ENCODE measurements around the gene COX17.

Gene COX17

GRCh38 chr3:119642746-119643473, 34.3 kb downstream of the COX17 start:
- no peak for DNase-seq

DNA sequence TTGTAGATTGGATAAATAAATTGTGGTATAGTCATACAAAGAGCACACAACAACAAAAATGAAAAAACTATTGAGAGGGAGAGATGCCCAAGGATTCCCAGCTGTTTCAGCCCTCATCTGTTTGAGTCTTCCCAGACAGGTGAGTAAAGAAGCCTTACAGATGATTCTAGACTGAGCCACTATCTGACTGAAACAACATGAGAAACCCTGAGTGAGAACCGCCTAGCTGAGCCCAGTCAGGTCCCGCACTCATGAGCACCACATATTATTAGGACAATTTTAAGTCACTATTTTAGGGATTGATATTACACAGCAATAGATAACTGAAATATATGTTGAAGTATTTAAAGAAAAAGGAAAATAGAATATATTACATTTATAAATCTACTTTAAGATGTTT, 35.8 kb downstream of the COX17 start:
- no peak for DNase-seq

DNA sequence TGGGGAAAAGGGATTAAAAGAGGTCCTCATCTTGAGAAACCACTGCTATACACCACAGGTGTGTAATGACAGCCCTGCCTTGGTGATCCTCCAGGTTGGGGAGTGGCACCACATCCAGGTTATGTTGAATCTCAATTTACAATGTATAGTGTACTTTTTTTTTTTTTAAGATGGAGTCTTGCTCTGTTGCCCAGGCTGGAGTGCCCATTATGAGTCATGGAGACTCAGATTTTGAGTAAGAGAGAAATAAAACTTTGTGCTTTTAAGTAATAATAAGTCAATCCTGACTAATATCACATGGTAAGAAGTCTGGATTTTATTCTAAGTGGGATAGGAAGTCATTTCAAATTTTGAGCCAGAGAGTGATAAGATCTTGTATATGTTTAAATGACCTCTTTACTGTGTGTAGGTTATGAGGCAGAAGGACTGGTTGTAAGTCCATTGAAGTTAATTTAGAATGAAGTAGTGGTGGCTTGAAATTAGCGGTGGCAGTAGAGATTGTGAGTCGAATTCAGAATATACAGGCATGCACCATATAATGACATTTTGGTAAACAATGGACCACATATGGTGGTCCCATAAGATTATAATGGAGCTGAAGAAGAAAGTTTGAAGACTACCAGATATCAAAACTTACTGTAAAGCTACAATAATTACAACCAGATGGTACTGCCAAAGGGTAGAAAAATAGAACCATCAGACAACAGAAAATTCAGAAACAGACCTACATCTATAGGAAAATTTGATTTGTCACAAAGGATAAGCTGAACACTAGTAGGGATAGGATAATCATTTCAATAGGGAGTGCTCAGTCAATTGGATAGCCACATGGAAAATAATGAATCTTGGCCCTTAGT, 37.5 kb downstream of the COX17 start:
- no peak for DNase-seq

DNA sequence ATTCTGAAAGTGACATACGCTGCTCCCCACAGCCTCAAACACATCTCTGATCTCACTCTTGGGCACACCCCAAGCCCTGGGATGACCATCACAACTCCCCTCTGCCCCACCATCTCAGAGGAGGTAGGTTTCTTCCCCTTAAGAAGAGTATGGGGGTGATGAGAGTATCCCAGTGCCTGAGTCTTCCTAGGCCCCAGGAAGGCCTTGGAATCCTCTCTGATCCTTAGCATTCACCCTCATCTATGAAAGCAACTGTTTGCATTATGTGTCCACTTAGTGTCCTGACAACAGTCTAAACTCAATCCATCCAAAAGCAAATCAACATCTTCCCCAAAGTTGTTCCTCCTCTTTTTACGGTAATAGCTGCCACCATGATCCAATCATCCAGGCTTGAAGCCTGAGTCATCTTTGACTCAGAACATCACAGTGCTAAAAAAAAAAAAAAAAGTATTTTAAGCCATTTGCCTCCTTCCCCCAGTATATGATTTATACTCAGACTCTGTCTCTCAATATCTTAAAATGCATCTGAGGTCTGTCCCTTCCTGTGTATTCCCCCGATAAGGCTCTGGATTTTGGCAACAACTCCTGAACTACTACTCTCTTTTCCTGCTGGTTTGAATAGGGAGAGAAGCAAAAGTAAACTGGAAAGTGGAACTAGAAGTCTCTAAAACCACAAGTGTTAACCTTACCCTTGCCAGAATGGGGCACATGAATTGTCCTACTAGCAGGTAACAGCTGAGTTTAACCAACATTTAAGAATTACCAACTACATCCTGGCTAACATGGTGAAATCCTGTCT, 39.3 kb downstream of the COX17 start:
- no peak for DNase-seq

DNA sequence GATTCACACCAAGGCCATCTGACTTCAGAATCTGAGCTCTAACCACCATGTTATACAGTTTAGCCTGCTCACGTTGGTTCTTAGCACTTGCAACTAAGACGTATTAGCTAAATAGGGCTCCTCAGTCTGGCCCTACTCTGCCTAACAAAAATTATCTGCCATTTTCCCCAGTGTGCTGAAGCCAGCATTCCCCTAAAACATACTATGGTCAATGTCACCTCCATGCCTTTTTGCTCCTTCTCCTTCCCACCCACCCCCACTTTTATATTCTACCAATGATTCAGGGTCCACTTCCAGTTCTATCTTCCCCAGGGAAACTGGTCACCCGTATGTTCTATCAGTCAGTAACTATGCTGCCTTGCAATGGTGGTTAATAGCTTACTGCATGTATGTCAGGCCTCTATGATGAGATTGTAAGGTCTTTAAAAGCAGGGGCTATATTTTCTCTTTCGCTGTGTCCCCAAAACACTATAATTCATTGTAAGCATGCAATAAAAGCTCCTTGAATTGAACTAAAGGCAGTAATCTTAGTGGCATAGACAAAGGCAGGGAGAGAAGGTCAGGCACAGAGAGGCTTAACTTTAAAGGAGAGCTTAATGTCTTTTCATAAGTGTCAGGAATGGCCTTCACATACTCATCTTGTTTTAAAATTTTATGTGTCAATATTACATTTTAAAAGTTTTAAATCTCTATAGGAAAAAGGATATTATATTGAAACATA, 40.2 kb downstream of the COX17 start:
- no peak for DNase-seq

DNA sequence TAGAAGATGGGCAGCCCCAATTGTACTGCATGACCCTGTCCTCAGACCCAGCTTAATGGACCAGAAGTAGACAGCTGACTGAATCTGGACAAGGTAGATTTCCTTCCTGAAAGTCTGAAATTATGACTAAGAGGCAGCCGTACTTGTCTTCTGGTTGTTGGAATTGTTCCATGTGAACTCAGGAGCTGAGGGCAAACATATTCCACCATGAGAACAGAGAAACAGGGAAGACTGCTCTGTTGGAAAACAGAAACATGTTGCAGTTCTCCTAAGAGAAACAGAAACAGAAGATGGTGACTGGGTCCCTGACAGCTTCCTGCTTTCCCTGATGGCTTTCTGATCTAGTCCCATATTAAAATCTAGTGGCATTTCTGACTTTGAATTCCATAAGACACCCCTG, 41.0 kb downstream of the COX17 start:
- no peak for DNase-seq

DNA sequence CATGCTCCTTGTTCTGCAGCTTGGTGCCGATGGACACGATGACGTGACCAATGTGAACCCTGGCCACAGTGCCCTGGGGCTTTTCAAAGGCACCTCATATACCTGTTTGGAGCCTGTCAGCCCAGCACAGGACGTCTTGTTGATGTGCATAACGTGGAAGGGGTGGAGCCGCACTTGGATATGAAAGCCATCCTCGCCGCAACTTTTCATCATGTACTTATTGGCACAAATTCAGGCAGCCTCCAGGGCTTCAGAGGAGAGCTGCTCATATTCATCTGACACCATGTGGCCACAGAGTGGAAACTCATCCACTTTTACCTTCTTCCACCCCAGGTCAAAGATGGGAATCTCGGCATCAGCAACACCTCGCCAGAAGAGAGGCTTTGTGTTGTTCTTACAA, 41.5 kb downstream of the COX17 start:
- DNase-seq = no peak

GRCh38 chr3:119632829-119633228, 44.4 kb downstream of the COX17 start:
- no peak for DNase-seq

GRCh38 chr3:119632216-119632615, 45.0 kb downstream of the COX17 start:
- DNase-seq = no peak

GRCh38 chr3:119631516-119631915, 45.7 kb downstream of the COX17 start:
- DNase-seq = no peak

GRCh38 chr3:119630880-119631329, 46.3 kb downstream of the COX17 start:
- no peak for DNase-seq

- no peak for DNase-seq
Measured at GRCh38 chr3:119630128-119630879, 46.9 kb downstream of the COX17 start.

DNA sequence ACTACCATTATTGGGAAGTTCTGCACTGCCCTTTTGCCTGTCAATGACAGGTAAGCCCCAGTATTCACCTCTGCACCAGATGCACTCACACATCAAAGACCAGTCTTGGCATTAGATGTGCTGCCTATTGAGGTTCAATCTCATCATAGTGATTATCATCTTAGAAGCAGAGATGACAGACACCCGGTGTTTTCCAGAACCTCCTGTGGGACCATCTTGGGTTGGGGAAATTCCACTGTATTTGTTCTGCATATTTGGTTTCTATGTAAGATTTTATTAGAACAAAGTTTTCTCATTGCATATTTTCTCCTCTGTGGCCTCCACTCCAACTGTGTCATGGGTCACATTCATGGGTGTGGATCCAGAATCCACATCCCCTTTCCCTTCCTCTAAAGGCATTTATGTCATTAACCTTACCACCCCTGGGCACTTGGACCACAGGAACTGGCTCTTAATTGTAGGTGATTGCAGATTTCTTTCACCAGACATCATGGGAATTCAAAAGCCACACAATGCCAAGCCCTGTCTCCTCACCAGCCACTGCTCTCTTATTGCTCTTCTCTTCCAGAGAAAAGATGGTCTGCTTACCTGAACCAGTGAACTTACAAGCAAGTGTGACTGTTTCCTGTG, 48.3 kb downstream of the COX17 start:
- DNase-seq = no peak

- DNase-seq = no peak
Measured at GRCh38 chr3:119628390-119628789, 48.8 kb downstream of the COX17 start.

DNA sequence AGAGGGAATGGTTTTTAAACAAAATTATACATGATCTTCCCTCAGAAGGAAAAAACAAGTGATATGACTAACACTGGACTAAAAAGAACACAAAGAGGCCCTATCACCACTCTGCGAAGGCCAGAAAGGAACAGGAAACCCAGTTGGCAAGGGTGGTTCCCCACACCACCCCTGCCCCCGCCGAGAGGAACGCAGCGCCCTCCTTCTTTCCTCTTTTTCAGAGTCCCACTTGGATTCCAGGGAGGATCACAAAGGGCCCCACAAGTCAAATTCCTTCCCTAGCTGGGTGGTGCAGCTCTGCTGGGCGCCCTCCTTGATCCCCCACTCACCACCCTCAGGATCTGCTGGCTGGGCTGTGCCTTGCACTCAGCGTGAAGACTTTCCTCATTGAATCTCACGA, 49.7 kb downstream of the COX17 start:
- DNase-seq = no peak

GRCh38 chr3:119626196-119626595, 51.0 kb downstream of the COX17 start:
- no peak for DNase-seq

DNA sequence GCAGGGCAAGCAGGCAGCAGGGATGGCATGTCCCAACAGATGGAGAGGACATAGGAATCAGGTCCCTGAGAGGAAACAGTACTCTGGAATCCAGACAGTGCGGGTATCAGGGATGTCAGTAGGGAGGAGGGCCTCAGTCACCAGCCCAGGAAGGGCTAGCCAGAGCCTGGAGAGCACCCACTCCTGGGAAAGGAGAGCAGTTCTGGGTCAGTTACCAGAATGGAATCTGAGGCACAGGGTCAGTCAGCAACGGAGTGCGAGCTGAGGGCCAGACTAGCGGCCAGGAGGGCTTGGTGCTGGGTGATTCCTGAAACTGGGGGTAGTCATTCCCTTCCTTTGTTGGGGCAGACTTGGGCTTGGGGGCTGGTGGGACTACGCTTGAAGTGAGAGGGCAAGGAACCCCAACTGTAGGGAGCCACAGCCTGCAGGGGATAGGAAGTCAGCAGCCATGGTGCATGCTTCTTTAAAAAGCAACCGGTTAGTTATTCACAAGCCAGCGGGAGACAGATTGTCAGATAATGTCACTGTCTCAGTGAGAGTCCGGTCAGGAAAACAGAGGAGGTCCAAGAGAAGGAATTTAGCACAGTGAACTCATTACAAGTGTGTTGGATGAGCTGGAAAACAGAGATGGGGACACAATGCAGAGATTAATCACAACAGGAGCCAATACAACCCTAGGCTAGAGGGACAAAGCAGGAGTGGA, 51.6 kb downstream of the COX17 start:
- DNase-seq = no peak

GRCh38 chr3:119624002-119624720, 53.0 kb downstream of the COX17 start:
- no peak for DNase-seq

- no peak for DNase-seq
Measured at GRCh38 chr3:119620899-119621298, 56.3 kb downstream of the COX17 start.

Measured in NCI-H526 (cell line).